Keratinocyte (primary cell): ENCODE measurements around the gene ITGAE. TPM values are rescaled to one million over a fixed set of nuclear protein-coding genes. Genes with fewer than 3 reads are reported as not detected.

ENCODE experiments used
- DNase-seq: peaks from one replicate; pipeline ENCODE4 v3.0.0-alpha.2; 2011; ENCODE audit warnings: low read depth, missing footprints, low spot score
- FAIRE-seq: peaks from 2 replicates; lab custom pipeline; 2011; peaks lifted over from hg19 to GRCh38; lab: Jason Lieb, UNC
- H2AFZ ChIP-seq: 2 replicates; pipeline ENCODE4 v1.6.0; 2012; ENCODE audit warnings: low read length, control low read depth, inconsistent platforms; ENCODE audit not compliant: control insufficient read depth
- H3K27ac ChIP-seq: 2 replicates; pipeline ENCODE4 v1.5.1; 2011; ENCODE audit warnings: low read length; ENCODE audit not compliant: control insufficient read depth, insufficient read depth
- H3K27me3 ChIP-seq: 3 replicates; pipeline ENCODE4 v1.6.0; 2011; ENCODE audit warnings: low read length; ENCODE audit not compliant: control insufficient read depth, insufficient read depth; ENCODE audit errors: extremely low read depth
- H3K36me3 ChIP-seq, 2 experiments: 2 replicates in 1 of 2; 3 replicates in 1 of 2; pipeline ENCODE4 v1.5.1; 2011; ENCODE audit warnings: low read length in 2 of 2, mild to moderate bottlenecking in 1 of 2; ENCODE audit not compliant: control insufficient read depth in 2 of 2, insufficient read depth in 2 of 2; ENCODE audit errors: extremely low read depth in 1 of 2
- H3K4me1 ChIP-seq: 3 replicates; pipeline ENCODE4 v1.5.1; 2011; ENCODE audit warnings: low read length; ENCODE audit not compliant: control insufficient read depth, insufficient read depth; ENCODE audit errors: extremely low read depth
- H3K4me2 ChIP-seq: 3 replicates; pipeline ENCODE4 v1.6.0; 2011; ENCODE audit warnings: low read depth, low read length; ENCODE audit not compliant: control insufficient read depth, insufficient read depth; ENCODE audit errors: extremely low read depth
- H3K4me3 ChIP-seq, 3 experiments: fragments of 200-600 bp in 1 of 3; sonication (generic) in 1 of 3; 2 replicates in 2 of 3; 3 replicates in 1 of 3; pipeline ENCODE4 v1.5.1; 2011 to 2016; ENCODE audit warnings: low read length in 3 of 3, mild to moderate bottlenecking in 3 of 3, control low read depth in 2 of 3, inconsistent platforms in 1 of 3, low read depth in 1 of 3, mixed read lengths in 1 of 3, mixed run types in 1 of 3, moderate library complexity in 1 of 3; ENCODE audit not compliant: control insufficient read depth in 2 of 3, insufficient read depth in 2 of 3; ENCODE audit errors: extremely low read depth in 1 of 3
- H3K79me2 ChIP-seq: 2 replicates; pipeline ENCODE4 v1.6.0; 2012; ENCODE audit warnings: low read length; ENCODE audit not compliant: control insufficient read depth, insufficient read depth
- H3K9ac ChIP-seq: 3 replicates; pipeline ENCODE4 v1.6.0; 2011; ENCODE audit warnings: low read length; ENCODE audit not compliant: control insufficient read depth, insufficient read depth; ENCODE audit errors: extremely low read depth
- H3K9me1 ChIP-seq: 3 replicates; pipeline ENCODE4 v1.6.0; 2011; ENCODE audit warnings: low read length; ENCODE audit not compliant: control insufficient read depth, insufficient read depth; ENCODE audit errors: extremely low read depth
- H3K9me3 ChIP-seq: 2 replicates; pipeline ENCODE4 v1.5.1; 2012; ENCODE audit warnings: low read depth, low read length; ENCODE audit not compliant: control insufficient read depth
- H4K20me1 ChIP-seq: 3 replicates; pipeline ENCODE4 v1.6.0; 2011; ENCODE audit warnings: low read length; ENCODE audit not compliant: control insufficient read depth, insufficient read depth; ENCODE audit errors: extremely low read depth
- CTCF ChIP-seq, 3 experiments: IDR thresholded peaks in 1 of 3; conservative IDR thresholded peaks in 1 of 3; optimal IDR thresholded peaks in 1 of 3; 2 replicates in 2 of 3; 3 replicates in 1 of 3; pipeline versions ENCODE3 to v1.5.1; 2011; ENCODE audit warnings: low read length in 3 of 3, mild to moderate bottlenecking in 3 of 3, moderate library complexity in 2 of 3, control low read depth in 1 of 3, inconsistent platforms in 1 of 3; ENCODE audit not compliant: insufficient read depth in 2 of 3; ENCODE audit errors: extremely low read depth in 1 of 3
- EZH2 ChIP-seq: IDR thresholded peaks from one replicate; pipeline ENCODE4 v1.6.1; 2012; ENCODE audit warnings: inconsistent platforms, mild to moderate bottlenecking, low read length, moderate library complexity
- dilution Hi-C: fragments of 300-500 bp; cut with MboI; formaldehyde crosslinking; loops from one replicate; pipeline ENCODE4 v1.7.0; 2020; ENCODE audit warnings: low sequenced_read_pairs; ENCODE audit not compliant: extremely low pct_ligation_motif_present
- polyA plus RNA-seq, 5 experiments: library from polyadenylated mRNA; depleted of rRNA in 3 of 5; stranded (reverse) in 3 of 5; stranded (forward) in 1 of 5; unstranded in 1 of 5; fragments of >200 nt; gene quantifications; 1 replicate in 1 of 5; 2 replicates in 3 of 5; 3 replicates in 1 of 5; pipeline versions ENCODE4 v1.2.1 to v1.2.3, GENCODE V29; 2011 to 2012; ENCODE audit warnings: missing spikeins in 2 of 5, low read depth in 1 of 5, low replicate concordance in 1 of 5

Gene ITGAE
- polyA plus RNA-seq, 1 donor (not counting 4 experiments of a cell fraction or from before 2014, with no cell fraction given): 66.6 TPM

GRCh38 chr17:3748576-3748975 is 52.4 kb downstream of the ITGAE start:
- dilution Hi-C loops: no loop called here

DNA sequence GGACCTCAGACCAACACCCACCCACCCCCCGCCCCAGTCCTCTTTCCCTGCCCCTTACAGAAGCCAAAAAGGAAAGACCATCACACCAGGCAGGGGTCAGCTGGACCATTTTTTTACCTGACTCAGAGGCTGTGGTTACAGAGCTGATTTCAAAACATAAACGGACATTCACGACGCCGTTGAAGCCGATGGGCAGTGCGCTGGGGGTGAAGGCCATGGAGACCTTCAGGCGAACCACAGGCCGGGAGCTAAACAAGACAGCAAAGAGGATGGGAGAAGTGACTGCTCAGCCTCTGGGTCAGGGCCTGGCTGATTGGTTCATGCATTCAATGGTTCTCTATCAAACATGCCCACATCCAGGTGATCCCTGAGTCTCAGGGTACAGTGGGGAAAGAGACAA is 53.2 kb downstream of the ITGAE start:
- no peaks in the 10 kb centered on the region for H4K20me1 ChIP-seq
- H3K27me3 ChIP-seq: no peaks in the 10 kb centered on the region
- H3K9ac ChIP-seq: no peak overlapping the region
- no peak overlapping the region for H2AFZ ChIP-seq
- H3K9me3 ChIP-seq: no peaks in the 10 kb centered on the region
- dilution Hi-C loops: no loop called here
- H3K79me2 ChIP-seq: no peaks in the 10 kb centered on the region
- no peaks in the 10 kb centered on the region for H3K36me3 ChIP-seq
- H3K27ac ChIP-seq: no peak overlapping the region
- no peaks in the 10 kb centered on the region for H3K4me1 ChIP-seq
- H3K4me3 ChIP-seq: no peak overlapping the region
- H3K9me1 ChIP-seq: no peaks in the 10 kb centered on the region
- DNase-seq: no peak
- TF ChIP-seq EZH2 (no peak), CTCF (optimal IDR thresholded peaks at IDR 0.05 in 1 of 3, IDR thresholded peaks at IDR 0.05 in 1 of 3, conservative IDR thresholded peaks at IDR 0.05 in 1 of 3; ENCODE audit: extremely low read depth in 1 of 3, insufficient read depth in 2 of 3, low read length in 3 of 3) (no peak)
- no peak overlapping the region for H3K4me2 ChIP-seq
- FAIRE-seq: no peak

More at GRCh38 chr17:3748576-3748975, 52.4 kb downstream of the ITGAE start:
- Histone ChIP-seq H3K9me3 (no peaks in the 10 kb centered on the region), H3K4me1 (no peaks in the 10 kb centered on the region), H3K27ac (no peak overlapping the region), H3K79me2 (no peaks in the 10 kb centered on the region), H3K27me3 (no peaks in the 10 kb centered on the region), H4K20me1 (no peaks in the 10 kb centered on the region), H3K9ac (no peak overlapping the region), H3K9me1 (no peaks in the 10 kb centered on the region), H3K4me3 (no peak overlapping the region), H3K36me3 (no peaks in the 10 kb centered on the region), H2AFZ (no peak overlapping the region), H3K4me2 (no peak overlapping the region)
- no peak for DNase-seq
- TF ChIP-seq EZH2 (no peak), CTCF (optimal IDR thresholded peaks at IDR 0.05 in 1 of 3, IDR thresholded peaks at IDR 0.05 in 1 of 3, conservative IDR thresholded peaks at IDR 0.05 in 1 of 3; ENCODE audit: extremely low read depth in 1 of 3, insufficient read depth in 2 of 3, low read length in 3 of 3) (no peak)
- no peak for FAIRE-seq
